GM19239 (cell line): ENCODE measurements around the gene VGLL2.
"Not testable (repeated sequence)": the region's sequence is repeated elsewhere in the genome, so short reads cannot be mapped to it uniquely, and the experiment has no call there.

ENCODE experiments used
- DNase-seq: peaks from one replicate; pipeline ENCODE4 v3.0.0; 2011; ENCODE audit warnings: low spot score; ENCODE audit not compliant: insufficient read length
- FAIRE-seq: peaks from 2 replicates; lab custom pipeline; 2011; peaks lifted over from hg19 to GRCh38; lab: Jason Lieb, UNC

VGLL2 gene

GRCh38 chr6:117265410-117266256, at the start of gene VGLL2:
TSS of gene VGLL2 (plus strand) at chr6:117265558. CDS start at chr6:117265764, 206 bp downstream.
- DNase-seq (no peak), FAIRE-seq (no peak)

GRCh38 chr6:117222861-117223260, 42.5 kb upstream of the VGLL2 start:
- DNase-seq (no peak), FAIRE-seq (no peak)

- no peak for FAIRE-seq
Observed at GRCh38 chr6:117226778-117227177, 38.6 kb upstream of the VGLL2 start.

GRCh38 chr6:117227245-117227962, 38.0 kb upstream of the VGLL2 start:
- FAIRE-seq, result no peak

More at GRCh38 chr6:117226778-117227177, 38.6 kb upstream of the VGLL2 start:
- DNase-seq, result no peak

GRCh38 chr6:117228202-117228601, 37.2 kb upstream of the VGLL2 start:
- DNase-seq, result no peak

More at GRCh38 chr6:117227245-117227962, 38.0 kb upstream of the VGLL2 start:
- DNase-seq, result no peak

GRCh38 chr6:117229870-117230269, 35.5 kb upstream of the VGLL2 start:
- no peak for FAIRE-seq
- no peak for DNase-seq

More at GRCh38 chr6:117228202-117228601, 37.2 kb upstream of the VGLL2 start:
- no peak for FAIRE-seq

- FAIRE-seq (no peak), DNase-seq (no peak)
Observed at GRCh38 chr6:117231466-117231865, 33.9 kb upstream of the VGLL2 start.

- no peak for DNase-seq
- FAIRE-seq, result no peak
Observed at GRCh38 chr6:117232196-117232595, 33.2 kb upstream of the VGLL2 start.

GRCh38 chr6:117233145-117233544, 32.2 kb upstream of the VGLL2 start:
- DNase-seq, result no peak
- FAIRE-seq, result no peak

- FAIRE-seq (no peak), DNase-seq (no peak)
Observed at GRCh38 chr6:117237561-117237960, 27.8 kb upstream of the VGLL2 start.

GRCh38 chr6:117244571-117244970, 20.8 kb upstream of the VGLL2 start:
- FAIRE-seq, DNase-seq: not testable (repeated sequence)

GRCh38 chr6:117244979-117245378, 20.4 kb upstream of the VGLL2 start:
- FAIRE-seq, DNase-seq: not testable (repeated sequence)

GRCh38 chr6:117253785-117254184, 11.6 kb upstream of the VGLL2 start:
- DNase-seq (no peak), FAIRE-seq (no peak)

- no peak for DNase-seq
- no peak for FAIRE-seq
Observed at GRCh38 chr6:117262799-117263198, 2.6 kb upstream of the VGLL2 start.

- no peak for FAIRE-seq
- DNase-seq, result no peak
Observed at GRCh38 chr6:117263353-117263927, 1.9 kb upstream of the VGLL2 start.

- DNase-seq (no peak), FAIRE-seq (no peak)
Observed at GRCh38 chr6:117264369-117264691, 1.0 kb upstream of the VGLL2 start.

- DNase-seq, result no peak
- no peak for FAIRE-seq
Observed at GRCh38 chr6:117264692-117265409, 507 bp upstream of the VGLL2 start.

GRCh38 chr6:117266257-117267053, 1.1 kb downstream of the VGLL2 start:
- FAIRE-seq, result no peak
- DNase-seq, result no peak

- FAIRE-seq, result no peak
- no peak for DNase-seq
Observed at GRCh38 chr6:117267054-117267347, 1.6 kb downstream of the VGLL2 start.
